CD14-positive monocyte (primary cell): ENCODE results near the gene ZFYVE28. TPM values are rescaled to one million over a fixed set of nuclear protein-coding genes. Genes with fewer than 3 reads are reported as not detected.

Experiments used
- DNase-seq, 3 donors: peaks; one replicate each; pipeline ENCODE4 v3.0.0-alpha.2; 2011 to 2022
- H2AFZ ChIP-seq: 2 replicates; pipeline ENCODE4 v1.6.0; 2012; ENCODE audit warnings: mild to moderate bottlenecking, low read depth, low read length, inconsistent platforms; ENCODE audit not compliant: insufficient read depth, poor library complexity, severe bottlenecking
- H3K27ac ChIP-seq, 2 donors: 1 replicate in 1 of 2; 2 replicates in 1 of 2; pipeline ENCODE4 v1.5.1; 2012 to 2013; ENCODE audit warnings: low read length in 2 of 2, control low read depth in 1 of 2, inconsistent platforms in 1 of 2, low read depth in 1 of 2, mild to moderate bottlenecking in 1 of 2
- H3K27me3 ChIP-seq, 2 donors: one replicate each; pipeline versions ENCODE4 v1.6.0 to v1.6.1; 2011 to 2013; ENCODE audit warnings: low read length in 2 of 2; ENCODE audit not compliant: control insufficient read depth in 2 of 2, insufficient read depth in 2 of 2
- H3K36me3 ChIP-seq, 2 donors: replicated peaks in 1 of 2; 1 replicate in 1 of 2; 2 replicates in 1 of 2; pipeline versions ENCODE4 v1.5.1 to v1.6.1; 2012 to 2013; ENCODE audit warnings: low read length in 2 of 2, control low read depth in 1 of 2, inconsistent platforms in 1 of 2, mild to moderate bottlenecking in 1 of 2; ENCODE audit not compliant: insufficient read depth in 2 of 2, control insufficient read depth in 1 of 2
- H3K4me1 ChIP-seq, 2 donors: 1 replicate in 1 of 2; 2 replicates in 1 of 2; pipeline versions ENCODE4 v1.5.1 to v1.6.1; 2012 to 2013; ENCODE audit warnings: low read length in 2 of 2, control low read depth in 1 of 2, inconsistent platforms in 1 of 2, mild to moderate bottlenecking in 1 of 2, moderate library complexity in 1 of 2; ENCODE audit not compliant: insufficient read depth in 2 of 2, control insufficient read depth in 1 of 2
- H3K4me2 ChIP-seq: replicated peaks from 2 replicates; pipeline ENCODE3; 2012; ENCODE audit warnings: low read length, moderate library complexity, mild to moderate bottlenecking; ENCODE audit not compliant: poor library complexity, severe bottlenecking; ENCODE audit errors: extremely low read depth
- H3K4me3 ChIP-seq, 3 experiments: fragments of 200-600 bp in 1 of 3; sonication (generic) in 1 of 3; replicated peaks in 1 of 3; 1 replicate in 2 of 3; 2 replicates in 1 of 3; pipeline ENCODE4 v1.5.1; 2011 to 2013; ENCODE audit warnings: low read length in 3 of 3, mild to moderate bottlenecking in 3 of 3, control low read depth in 2 of 3, low read depth in 2 of 3, inconsistent platforms in 1 of 3, moderate library complexity in 1 of 3
- H3K79me2 ChIP-seq: 2 replicates; pipeline ENCODE4 v1.6.0; 2012; ENCODE audit warnings: mild to moderate bottlenecking, control low read depth, inconsistent platforms, low read length, moderate library complexity; ENCODE audit not compliant: insufficient read depth
- H3K9ac ChIP-seq: 2 replicates; pipeline ENCODE4 v1.6.0; 2017; ENCODE audit warnings: low read length, mild to moderate bottlenecking; ENCODE audit not compliant: insufficient read depth, poor library complexity, severe bottlenecking
- H3K9me3 ChIP-seq, 2 donors: replicated peaks in 1 of 2; 1 replicate in 1 of 2; 2 replicates in 1 of 2; pipeline versions ENCODE4 v1.5.1 to v1.6.1; 2012 to 2013; ENCODE audit warnings: low read length in 2 of 2, control low read depth in 1 of 2; ENCODE audit not compliant: control insufficient read depth in 1 of 2, insufficient read depth in 1 of 2
- H4K20me1 ChIP-seq: 2 replicates; pipeline ENCODE4 v1.6.0; 2012; ENCODE audit warnings: mild to moderate bottlenecking, low read length, control low read depth, moderate library complexity; ENCODE audit not compliant: insufficient read depth
- H3K27ac Mint-ChIP-seq, 7 donors: one replicate each; pipeline ENCODE4 v1.8.0; 2020; ENCODE audit warnings: mild to moderate bottlenecking in 7 of 7, mixed read lengths in 7 of 7, moderate library complexity in 6 of 7, inconsistent platforms in 2 of 7
- H3K27me3 Mint-ChIP-seq, 3 donors: one replicate each; pipeline ENCODE4 v1.8.0; 2021 to 2022; ENCODE audit warnings: low read depth in 3 of 3, mild to moderate bottlenecking in 3 of 3, mixed read lengths in 3 of 3, moderate library complexity in 3 of 3, inconsistent platforms in 1 of 3
- H3K36me3 Mint-ChIP-seq, 2 donors: one replicate each; pipeline ENCODE4 v1.8.0; 2020; ENCODE audit warnings: mixed read lengths in 2 of 2, inconsistent platforms in 1 of 2, mild to moderate bottlenecking in 1 of 2
- H3K4me1 Mint-ChIP-seq: one replicate; pipeline ENCODE4 v1.8.0; 2020; ENCODE audit warnings: mild to moderate bottlenecking, mixed read lengths
- H3K4me3 Mint-ChIP-seq, 2 donors: one replicate each; pipeline ENCODE4 v1.8.0; 2020; ENCODE audit warnings: mild to moderate bottlenecking in 2 of 2, mixed read lengths in 2 of 2, moderate library complexity in 1 of 2
- H3K9me3 Mint-ChIP-seq, 7 donors: one replicate each; pipeline ENCODE4 v1.8.0; 2020 to 2022; ENCODE audit warnings: mixed read lengths in 7 of 7, mild to moderate bottlenecking in 6 of 7, moderate library complexity in 6 of 7, inconsistent platforms in 2 of 7
- CTCF ChIP-seq: fragments of 200-600 bp; IDR thresholded peaks from one replicate; pipeline ENCODE4 v1.8.0; 2022; ENCODE audit warnings: antibody characterized with exemption, mild to moderate bottlenecking
- WGBS: methylation state at CpG from one replicate; pipeline ENCODE4 v1.1.5; 2013; ENCODE audit warnings: missing lambda C conversion rate; ENCODE audit not compliant: insufficient coverage; 5-methylcytosine and 5-hydroxymethylcytosine counted together
- intact Hi-C, 2 donors: fragments of 100-400 bp; cut with micrococcal nuclease; formaldehyde crosslinking; loops; one replicate each; pipeline versions ENCODE4 v1.15.0 to v1.15.1; 2023
- polyA plus RNA-seq, 3 donors: library from polyadenylated mRNA; depleted of rRNA in 1 of 3; unstranded in 2 of 3; stranded (reverse) in 1 of 3; fragments of 300-500 nt in 2 of 3; fragments of >200 nt in 1 of 3; fragmentation: Illumina TruSeq in 2 of 3; gene quantifications; 1 replicate in 2 of 3; 2 replicates in 1 of 3; pipeline ENCODE4 v1.2.3, GENCODE V29; 2012 to 2021

The ZFYVE28 gene
- polyA plus RNA-seq, 3 donors: 1.0 to 4.4 (median 1.1) TPM

GRCh38 chr4:2390146-2390545 is 28.3 kb downstream of the ZFYVE28 start:
- Histone ChIP-seq H3K4me1 (peaks cover 0 to 2% of the 10 kb centered on the region in 2 donors), H3K9me3 (no peaks in the 10 kb centered on the region), H3K79me2 (no peaks in the 10 kb centered on the region), H3K9ac (no peak overlapping the region), H3K27ac (no peak overlapping the region), H3K4me2 (no peak overlapping the region), H3K27me3 (peaks cover 7 to 46% of the 10 kb centered on the region in 2 donors), H3K36me3 (no peaks in the 10 kb centered on the region), H2AFZ (no peak overlapping the region), H3K4me3 (no peak overlapping the region), H4K20me1 (no peaks in the 10 kb centered on the region)
- Mint-ChIP-seq H3K27ac (no peak overlapping the region), H3K4me3 (peak overlapping the region in 1 of 2 donors; percentile 27), H3K9me3 (peaks cover 0 to 4% (median 0%) of the 10 kb centered on the region in 7 donors), H3K27me3 (peaks cover 42 to 57% (median 44%) of the 10 kb centered on the region in 3 donors), H3K4me1 (peaks cover 23% of the 10 kb centered on the region), H3K36me3 (peaks cover 0 to 2% of the 10 kb centered on the region in 2 donors)
- intact Hi-C loops: no loop called here
- 34% methylated on average over 8 of the region's 9 CpGs for WGBS
- no peak for TF ChIP-seq CTCF
- DNase-seq: no peak

GRCh38 chr4:2389691-2390090 is 28.8 kb downstream of the ZFYVE28 start:
- WGBS: 68% methylated on average over 9 of the region's 9 CpGs
- H3K79me2 ChIP-seq: no peaks in the 10 kb centered on the region
- H3K27me3 ChIP-seq: peaks cover 7 to 46% of the 10 kb centered on the region in 2 donors
- intact Hi-C loops: no loop called here
- H3K4me3 ChIP-seq: no peak overlapping the region
- Mint-ChIP-seq H3K9me3 (peaks cover 0 to 4% (median 0%) of the 10 kb centered on the region in 7 donors), H3K36me3 (peaks cover 0 to 2% of the 10 kb centered on the region in 2 donors), H3K4me1 (peaks cover 23% of the 10 kb centered on the region), H3K4me3 (peak overlapping the region in 1 of 2 donors; percentile 15), H3K27ac (no peak overlapping the region), H3K27me3 (peaks cover 41 to 56% (median 42%) of the 10 kb centered on the region in 3 donors)
- no peaks in the 10 kb centered on the region for H3K36me3 ChIP-seq
- H2AFZ ChIP-seq: no peak overlapping the region
- DNase-seq: no peak
- peaks cover 0 to 2% of the 10 kb centered on the region in 2 donors for H3K4me1 ChIP-seq
- H4K20me1 ChIP-seq: no peaks in the 10 kb centered on the region
- H3K27ac ChIP-seq: no peak overlapping the region
- H3K9me3 ChIP-seq: no peaks in the 10 kb centered on the region
- H3K9ac ChIP-seq: no peak overlapping the region
- TF ChIP-seq CTCF: no peak
- H3K4me2 ChIP-seq: no peak overlapping the region
